Peyer's patch (tissue), 4 donors: Measurements from ENCODE around the gene EVL. TPM values are rescaled to one million over a fixed set of nuclear protein-coding genes. Genes with fewer than 3 reads are reported as not detected.

ENCODE experiments used
- DNase-seq, 3 donors: peaks; one replicate each; pipeline ENCODE4 v3.0.0-alpha.2; 2017 to 2019
- H3K27ac ChIP-seq, 4 donors: fragments of 200-600 bp; sonication (generic); one replicate each; pipeline ENCODE4 v1.5.1; 2016 to 2019
- H3K27me3 ChIP-seq, 2 donors: fragments of 200-600 bp; sonication (generic); one replicate each; pipeline ENCODE4 v1.5.1; 2019
- H3K36me3 ChIP-seq, 3 donors: fragments of 200-600 bp; sonication (generic); one replicate each; pipeline ENCODE4 v1.5.1; 2016 to 2019
- H3K4me1 ChIP-seq, 4 donors: fragments of 200-600 bp; sonication (generic); one replicate each; pipeline ENCODE4 v1.5.1; 2016 to 2019
- H3K4me3 ChIP-seq, 4 donors: fragments of 200-600 bp; sonication (generic); 1 replicate in 3 of 4; 2 replicates in 1 of 4; pipeline ENCODE4 v1.5.1; 2016 to 2019; ENCODE audit warnings: mild to moderate bottlenecking in 1 of 4
- H3K9me3 ChIP-seq, 4 donors: fragments of 200-600 bp; sonication (generic); one replicate each; pipeline ENCODE4 v1.5.1; 2016 to 2019; ENCODE audit warnings: mild to moderate bottlenecking in 1 of 4
- POLR2A ChIP-seq, 2 donors: fragments of 450-650 bp; IDR thresholded peaks; one replicate each; pipeline ENCODE4 v1.5.1; 2017; ENCODE audit warnings: antibody characterized with exemption in 2 of 2, mild to moderate bottlenecking in 2 of 2, moderate library complexity in 2 of 2
- total RNA-seq, 4 donors: library from RNA; depleted of rRNA; stranded (reverse); fragments of >200 nt; gene quantifications; one replicate each; pipeline ENCODE4 v1.1.0, GENCODE V29; 2016
- TF ChIP-seq, protein P1 (sequence below), 6 experiments: fragments of 450-650 bp in 4 of 6; fragments of 200-600 bp in 2 of 6; sonication (generic) in 1 of 6; IDR thresholded peaks; one replicate each; pipeline ENCODE4 v1.5.1; 2017 to 2019; ENCODE audit warnings: antibody characterized with exemption in 6 of 6, mild to moderate bottlenecking in 3 of 6, moderate library complexity in 1 of 6

EVL gene
- total RNA-seq, 4 donors from 2014 or later = 44.9 to 409 (median 110) TPM

DNA sequence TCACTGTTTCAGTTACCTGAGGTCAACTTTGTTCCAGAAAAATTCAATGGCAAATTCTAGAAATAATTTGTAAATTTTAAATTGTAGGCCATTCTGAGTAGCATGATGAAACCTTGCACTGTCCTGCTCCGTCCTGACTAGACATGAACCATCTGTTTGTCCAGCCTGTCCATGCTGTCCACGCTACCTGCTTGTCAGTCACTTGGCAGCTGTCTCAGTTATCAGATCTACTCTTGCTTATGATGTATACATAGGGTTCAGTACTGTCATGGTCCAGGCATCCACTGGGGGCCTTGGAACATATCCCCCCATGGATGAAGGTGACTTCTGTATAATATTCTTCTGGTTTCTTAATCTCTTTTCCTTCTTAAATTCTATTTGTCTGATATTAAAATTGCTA lies 14.1 kb upstream of the EVL start:
- no peak for TF ChIP-seq POLR2A (IDR thresholded peaks at IDR 0.05)
- TF ChIP-seq, protein P1, sequence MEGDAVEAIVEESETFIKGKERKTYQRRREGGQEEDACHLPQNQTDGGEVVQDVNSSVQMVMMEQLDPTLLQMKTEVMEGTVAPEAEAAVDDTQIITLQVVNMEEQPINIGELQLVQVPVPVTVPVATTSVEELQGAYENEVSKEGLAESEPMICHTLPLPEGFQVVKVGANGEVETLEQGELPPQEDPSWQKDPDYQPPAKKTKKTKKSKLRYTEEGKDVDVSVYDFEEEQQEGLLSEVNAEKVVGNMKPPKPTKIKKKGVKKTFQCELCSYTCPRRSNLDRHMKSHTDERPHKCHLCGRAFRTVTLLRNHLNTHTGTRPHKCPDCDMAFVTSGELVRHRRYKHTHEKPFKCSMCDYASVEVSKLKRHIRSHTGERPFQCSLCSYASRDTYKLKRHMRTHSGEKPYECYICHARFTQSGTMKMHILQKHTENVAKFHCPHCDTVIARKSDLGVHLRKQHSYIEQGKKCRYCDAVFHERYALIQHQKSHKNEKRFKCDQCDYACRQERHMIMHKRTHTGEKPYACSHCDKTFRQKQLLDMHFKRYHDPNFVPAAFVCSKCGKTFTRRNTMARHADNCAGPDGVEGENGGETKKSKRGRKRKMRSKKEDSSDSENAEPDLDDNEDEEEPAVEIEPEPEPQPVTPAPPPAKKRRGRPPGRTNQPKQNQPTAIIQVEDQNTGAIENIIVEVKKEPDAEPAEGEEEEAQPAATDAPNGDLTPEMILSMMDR (IDR thresholded peaks at IDR 0.05) = no peak
- H3K4me1 ChIP-seq = peaks cover 0 to 7% (median 0%) of the 10 kb centered on the region in 4 donors
- no peaks in the 10 kb centered on the region for H3K9me3 ChIP-seq
- H3K27ac ChIP-seq = no peak overlapping the region
- H3K36me3 ChIP-seq = no peaks in the 10 kb centered on the region
- no peak for DNase-seq
- H3K4me3 ChIP-seq = no peak overlapping the region
- H3K27me3 ChIP-seq = no peaks in the 10 kb centered on the region

DNA sequence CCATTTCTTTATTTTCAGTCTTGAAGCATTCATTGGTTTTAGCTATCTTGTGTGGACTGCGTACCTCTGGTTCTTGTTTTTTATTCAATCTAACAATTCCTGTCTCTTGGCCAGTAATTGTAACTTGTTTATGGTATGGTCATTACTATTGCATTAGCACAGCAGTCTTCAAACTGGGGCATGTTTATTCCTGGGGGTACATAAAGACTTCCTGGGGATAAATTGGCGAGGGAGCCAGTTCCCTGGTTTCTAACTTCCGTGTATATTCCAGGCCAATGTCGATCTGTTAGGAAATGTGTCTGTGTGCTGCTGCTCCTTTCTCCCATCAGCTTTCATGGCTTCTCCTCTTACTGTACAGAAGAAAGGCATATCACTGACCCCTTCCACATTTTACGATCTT lies 13.7 kb upstream of the EVL start:
- Histone ChIP-seq H3K36me3 (no peaks in the 10 kb centered on the region), H3K27me3 (no peaks in the 10 kb centered on the region), H3K4me3 (no peak overlapping the region), H3K4me1 (peaks cover 0 to 7% (median 0%) of the 10 kb centered on the region in 4 donors), H3K27ac (no peak overlapping the region), H3K9me3 (no peaks in the 10 kb centered on the region)
- no peak for TF ChIP-seq POLR2A (IDR thresholded peaks at IDR 0.05)
- TF ChIP-seq, protein P1 (IDR thresholded peaks at IDR 0.05) = no peak
- DNase-seq = no peak

DNA sequence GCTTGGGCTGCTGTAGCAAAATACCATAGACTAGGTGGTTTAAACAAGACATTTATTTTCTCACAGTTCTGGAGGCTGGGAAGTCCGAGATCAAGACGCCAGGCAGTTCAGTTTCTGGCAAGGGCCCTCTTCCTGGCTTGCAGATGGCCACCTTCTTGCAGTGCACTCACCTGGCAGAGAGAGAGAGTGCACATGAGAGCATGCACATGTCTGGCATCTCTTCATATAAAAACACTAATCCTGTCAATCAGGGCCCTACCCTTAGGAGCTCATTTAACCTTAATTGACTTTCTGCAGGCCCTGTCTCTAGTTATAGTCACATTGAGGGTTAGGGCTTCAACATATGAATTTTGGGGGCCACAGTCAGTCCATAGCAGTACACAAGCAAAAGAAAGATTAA lies 12.4 kb upstream of the EVL start:
- peaks cover 0 to 7% (median 0%) of the 10 kb centered on the region in 4 donors for H3K4me1 ChIP-seq
- no peak overlapping the region for H3K27ac ChIP-seq
- no peak overlapping the region for H3K4me3 ChIP-seq
- H3K27me3 ChIP-seq = no peaks in the 10 kb centered on the region
- DNase-seq = no peak
- H3K36me3 ChIP-seq = no peaks in the 10 kb centered on the region
- no peaks in the 10 kb centered on the region for H3K9me3 ChIP-seq
- TF ChIP-seq, protein P1 (IDR thresholded peaks at IDR 0.05) = no peak
- no peak for TF ChIP-seq POLR2A (IDR thresholded peaks at IDR 0.05)

DNA sequence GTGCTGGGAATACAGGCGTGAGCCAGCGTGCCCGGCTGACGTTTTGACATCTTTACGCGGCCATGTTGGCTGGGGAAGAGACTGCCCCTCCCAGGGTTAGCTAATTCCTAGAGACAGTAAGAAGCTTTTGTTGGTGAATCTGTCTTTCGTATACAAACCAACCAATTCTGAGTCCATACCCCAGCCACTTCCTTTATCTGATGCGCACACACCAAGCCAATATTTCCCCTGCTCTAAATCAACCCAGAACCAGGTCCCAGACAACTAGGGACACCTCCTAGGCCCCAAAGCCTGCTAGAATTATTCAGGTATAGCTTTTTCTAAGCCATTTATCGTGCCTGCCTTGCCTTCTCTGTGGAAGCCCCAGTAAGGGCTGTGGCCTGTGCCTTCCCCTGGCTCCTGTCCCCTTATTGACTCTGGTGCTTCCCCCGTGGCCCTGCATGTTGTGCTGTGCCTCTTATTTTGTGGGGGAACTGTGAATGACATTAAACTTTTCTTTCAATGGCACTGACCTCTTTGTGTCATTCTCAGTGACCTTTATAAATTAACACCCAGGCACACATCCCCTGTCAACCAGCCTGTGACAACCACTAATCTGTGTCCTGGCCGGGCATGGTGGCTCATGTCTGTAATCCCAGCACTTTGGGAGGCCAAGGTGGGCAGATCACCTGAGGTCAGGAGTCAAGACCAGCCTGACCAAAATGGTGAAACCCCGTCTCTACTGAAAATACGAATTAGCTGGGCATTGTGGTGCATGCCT lies 10.7 kb upstream of the EVL start:
- H3K36me3 ChIP-seq = no peaks in the 10 kb centered on the region
- no peak overlapping the region for H3K27ac ChIP-seq
- H3K4me3 ChIP-seq = no peak overlapping the region
- peaks cover 0 to 6% (median 2%) of the 10 kb centered on the region in 4 donors for H3K4me1 ChIP-seq
- DNase-seq = no peak
- H3K9me3 ChIP-seq = no peaks in the 10 kb centered on the region
- no peaks in the 10 kb centered on the region for H3K27me3 ChIP-seq
- TF ChIP-seq, protein P1 (IDR thresholded peaks at IDR 0.05) = no peak
- TF ChIP-seq POLR2A (IDR thresholded peaks at IDR 0.05) = no peak

DNA sequence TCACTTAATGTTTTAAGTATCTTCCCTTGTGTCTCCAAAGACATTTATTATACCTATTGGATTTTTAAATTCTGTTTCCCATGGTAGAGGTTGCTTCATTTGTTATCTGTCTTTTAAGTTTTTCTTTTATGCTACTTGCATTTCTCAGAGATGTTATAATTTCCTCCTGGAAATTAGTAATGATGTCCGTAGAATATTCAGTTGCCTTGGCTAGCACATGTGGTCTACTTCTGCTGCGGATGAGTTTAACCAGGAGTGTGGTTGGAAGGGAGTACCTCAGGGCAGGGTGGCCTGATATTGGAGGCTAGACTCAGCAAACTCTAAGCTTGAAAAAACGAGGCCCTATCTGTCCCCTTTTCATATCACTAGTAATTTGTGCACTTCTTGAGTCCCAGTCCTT lies 8.8 kb upstream of the EVL start:
- Histone ChIP-seq H3K9me3 (no peaks in the 10 kb centered on the region), H3K4me1 (peaks cover 0 to 8% (median 2%) of the 10 kb centered on the region in 4 donors), H3K27me3 (no peaks in the 10 kb centered on the region), H3K27ac (no peak overlapping the region), H3K36me3 (no peaks in the 10 kb centered on the region), H3K4me3 (no peak overlapping the region)
- no peak for DNase-seq
- no peak for TF ChIP-seq POLR2A (IDR thresholded peaks at IDR 0.05)
- TF ChIP-seq, protein P1 (IDR thresholded peaks at IDR 0.05) = no peak
